Left ventricle myocardium inferior (tissue), 1 donor: ENCODE measurements around the gene ELL2. TPM values are rescaled to one million over a fixed set of nuclear protein-coding genes. Genes with fewer than 3 reads are reported as not detected.
A peak's percentile ranks its signal among the peaks of the same experiment; 100 is the strongest.
"Not testable (repeated sequence)": the region's sequence is repeated elsewhere in the genome, so short reads cannot be mapped to it uniquely, and the experiment has no call there.

Experiments
- DNase-seq: peaks from one replicate; pipeline ENCODE4 v3.0.0-alpha.2; 2020
- H3K27ac ChIP-seq: fragments of 200-600 bp; replicated peaks from 2 replicates; pipeline ENCODE4 v1.8.0; 2021
- H3K27me3 ChIP-seq: fragments of 200-600 bp; 2 replicates; pipeline ENCODE4 v1.8.0; 2021; ENCODE audit warnings: low read depth
- H3K36me3 ChIP-seq: fragments of 200-600 bp; 2 replicates; pipeline ENCODE4 v1.8.0; 2021
- H3K4me1 ChIP-seq: fragments of 200-600 bp; 2 replicates; pipeline ENCODE4 v1.8.0; 2021
- H3K4me3 ChIP-seq: fragments of 200-600 bp; 2 replicates; pipeline ENCODE4 v1.8.0; 2021; ENCODE audit warnings: mild to moderate bottlenecking, moderate library complexity
- H3K9me3 ChIP-seq: fragments of 200-600 bp; replicated peaks from 2 replicates; pipeline ENCODE4 v1.8.0; 2021
- intact Hi-C: fragments of 100-400 bp; cut with micrococcal nuclease; formaldehyde crosslinking; loops from one replicate; pipeline ENCODE4 v1.11.0; 2022
- total RNA-seq: library from RNA; stranded (reverse); fragmentation: NEBNext Ultra II Directional; extraction: Animal tissue kit (Norgen Biotek cat#: 25700); gene quantifications from one replicate; pipeline ENCODE4 v1.2.1, GENCODE V29; 2021
- TF ChIP-seq, protein P1 (sequence below): fragments of 200-600 bp; IDR thresholded peaks from 2 replicates; pipeline ENCODE4 v1.8.0; 2021; ENCODE audit warnings: antibody characterized with exemption, mild to moderate bottlenecking, borderline replicate concordance
- donor health status: DM: no; HTN: yes; CAD: no; lungs with severe emphysema.

ELL2 gene
- total RNA-seq, 1 donor from 2014 or later = 21.0 TPM

DNA sequence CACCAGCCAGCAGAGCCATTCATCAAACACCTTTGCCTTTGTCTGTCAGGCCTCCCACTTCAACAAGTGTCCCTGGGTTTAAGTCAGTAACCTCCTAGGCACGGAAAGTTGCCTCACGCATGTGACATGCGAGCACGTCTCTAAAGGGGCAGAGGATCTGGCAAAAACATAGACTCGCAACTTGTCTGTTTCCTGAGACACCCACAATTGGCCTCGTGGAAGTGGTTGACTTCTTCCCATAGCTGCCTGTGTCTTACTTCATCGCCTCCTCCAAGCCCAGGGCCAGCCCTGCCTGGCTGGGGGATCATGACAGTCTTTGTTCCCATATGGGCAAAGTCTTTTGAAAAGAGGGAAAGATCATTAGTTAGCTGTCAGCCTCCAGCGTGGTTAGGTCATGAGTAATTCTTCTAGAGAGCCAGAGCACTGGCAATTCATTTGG is 103.6 kb downstream of the ELL2 start:
- Histone ChIP-seq H3K27me3 (no peaks in the 10 kb centered on the region), H3K9me3 (no peaks in the 10 kb centered on the region), H3K36me3 (no peaks in the 10 kb centered on the region), H3K4me3 (peak overlapping the region; percentile 48), H3K27ac (peak overlapping the region; percentile 96), H3K4me1 (peaks cover 73% of the 10 kb centered on the region)
- TF ChIP-seq, protein P1, sequence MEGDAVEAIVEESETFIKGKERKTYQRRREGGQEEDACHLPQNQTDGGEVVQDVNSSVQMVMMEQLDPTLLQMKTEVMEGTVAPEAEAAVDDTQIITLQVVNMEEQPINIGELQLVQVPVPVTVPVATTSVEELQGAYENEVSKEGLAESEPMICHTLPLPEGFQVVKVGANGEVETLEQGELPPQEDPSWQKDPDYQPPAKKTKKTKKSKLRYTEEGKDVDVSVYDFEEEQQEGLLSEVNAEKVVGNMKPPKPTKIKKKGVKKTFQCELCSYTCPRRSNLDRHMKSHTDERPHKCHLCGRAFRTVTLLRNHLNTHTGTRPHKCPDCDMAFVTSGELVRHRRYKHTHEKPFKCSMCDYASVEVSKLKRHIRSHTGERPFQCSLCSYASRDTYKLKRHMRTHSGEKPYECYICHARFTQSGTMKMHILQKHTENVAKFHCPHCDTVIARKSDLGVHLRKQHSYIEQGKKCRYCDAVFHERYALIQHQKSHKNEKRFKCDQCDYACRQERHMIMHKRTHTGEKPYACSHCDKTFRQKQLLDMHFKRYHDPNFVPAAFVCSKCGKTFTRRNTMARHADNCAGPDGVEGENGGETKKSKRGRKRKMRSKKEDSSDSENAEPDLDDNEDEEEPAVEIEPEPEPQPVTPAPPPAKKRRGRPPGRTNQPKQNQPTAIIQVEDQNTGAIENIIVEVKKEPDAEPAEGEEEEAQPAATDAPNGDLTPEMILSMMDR = no peak
- intact Hi-C loops = loop anchor here (5.0 to 10.0 kb wide), 2 partner anchors 479 to 747 kb away; no protein-coding TSS in a partner anchor
- peak; percentile 24 for DNase-seq

DNA sequence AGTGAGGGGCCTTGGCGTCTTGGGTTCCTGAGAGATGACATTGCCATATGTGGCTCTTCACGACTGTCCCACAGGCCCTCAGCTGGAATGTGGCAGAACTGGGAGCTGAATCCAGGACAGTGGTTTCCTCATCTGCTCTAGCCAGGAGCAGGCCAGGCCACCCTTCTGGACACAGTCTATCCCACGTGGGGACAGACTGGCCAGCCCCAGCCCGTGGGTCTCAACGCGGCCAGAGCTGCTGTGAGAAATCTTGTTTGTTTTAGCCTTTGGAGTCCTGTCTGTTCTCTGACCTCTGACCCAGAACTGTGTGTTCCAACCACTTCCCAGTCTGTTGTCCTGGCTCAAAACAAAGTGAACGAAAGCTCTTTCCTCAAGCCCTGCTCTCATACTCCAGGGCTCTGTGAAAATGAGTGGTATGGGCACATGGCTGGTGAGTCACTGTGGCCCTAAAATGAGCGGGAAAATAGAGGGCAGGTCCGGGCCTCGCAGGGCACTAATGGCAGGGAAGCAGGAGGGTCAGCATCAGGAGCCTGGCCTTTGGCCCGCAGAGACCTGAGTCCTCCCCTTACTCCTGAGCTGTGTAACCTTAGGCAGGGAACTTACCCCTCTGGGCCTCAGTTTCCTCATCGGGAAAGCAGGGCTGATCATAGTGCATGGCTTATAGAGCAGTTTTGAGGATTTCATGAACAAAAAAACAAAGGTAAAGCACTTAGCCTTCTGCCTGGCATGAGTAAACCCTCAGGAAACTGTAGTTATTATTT is 104.3 kb downstream of the ELL2 start:
- Histone ChIP-seq H3K36me3 (no peaks in the 10 kb centered on the region), H3K9me3 (no peaks in the 10 kb centered on the region), H3K27ac (peak overlapping the region; percentile 96), H3K27me3 (no peaks in the 10 kb centered on the region), H3K4me3 (no peak overlapping the region), H3K4me1 (peaks cover 66% of the 10 kb centered on the region)
- TF ChIP-seq, protein P1 = no peak
- DNase-seq = peak; percentile 81
- intact Hi-C loops = loop anchor here (5.0 to 10.0 kb wide), 2 partner anchors 480 to 747 kb away; no protein-coding TSS in a partner anchor

DNA sequence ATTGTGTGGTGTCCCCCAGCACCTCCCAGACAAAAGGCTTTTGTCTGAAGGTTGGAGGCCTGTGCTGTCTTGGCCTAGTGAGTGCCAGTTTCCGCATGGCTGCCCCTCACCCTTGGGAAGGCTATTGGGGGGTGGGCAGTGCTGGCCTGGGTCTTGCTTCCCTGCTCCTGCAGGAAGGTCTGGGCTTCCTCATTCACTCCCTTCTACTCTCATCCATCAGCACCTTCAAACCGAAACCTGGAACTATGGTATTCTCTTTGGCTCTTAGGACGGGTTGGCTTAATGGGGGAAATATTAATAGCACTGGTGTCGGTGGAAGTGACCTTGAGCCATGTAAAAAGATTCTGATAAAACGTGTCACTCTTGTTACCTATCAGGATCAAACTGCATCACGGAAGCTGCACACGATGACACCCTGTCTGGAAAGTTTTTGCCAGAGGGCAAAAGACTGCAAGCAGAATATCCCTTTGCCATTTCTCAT is 105.1 kb downstream of the ELL2 start:
- Histone ChIP-seq H3K9me3 (no peaks in the 10 kb centered on the region), H3K27me3 (no peaks in the 10 kb centered on the region), H3K27ac (peak overlapping the region; percentile 96), H3K4me3 (no peak overlapping the region), H3K36me3 (no peaks in the 10 kb centered on the region), H3K4me1 (peaks cover 58% of the 10 kb centered on the region)
- TF ChIP-seq, protein P1 = no peak
- DNase-seq = no peak
- intact Hi-C loops = loop anchor here (5.0 to 10.0 kb wide), 2 partner anchors 481 to 748 kb away; no protein-coding TSS in a partner anchor

DNA sequence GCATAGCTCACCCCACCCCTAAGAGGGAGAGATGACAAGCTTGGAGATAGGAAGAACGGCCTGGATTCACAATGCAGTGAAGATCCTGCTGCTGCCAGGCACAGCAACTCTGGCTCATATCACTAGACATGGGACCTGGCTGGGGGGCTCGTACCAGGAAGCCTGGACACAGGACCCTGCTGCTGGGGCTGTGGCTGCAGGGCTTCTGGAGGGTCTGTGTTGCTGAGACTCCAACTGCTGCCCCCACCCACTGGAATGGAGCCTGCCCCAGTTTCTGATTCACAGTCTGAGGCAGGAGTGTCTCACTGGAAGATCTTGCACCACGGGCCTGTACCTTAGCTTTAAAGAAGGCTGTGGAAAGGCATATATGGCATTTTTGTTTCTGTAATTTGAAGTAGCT is 108.2 kb downstream of the ELL2 start:
- Histone ChIP-seq H3K27me3 (no peaks in the 10 kb centered on the region), H3K27ac (peak overlapping the region; percentile 43), H3K4me3 (no peak overlapping the region), H3K9me3 (no peaks in the 10 kb centered on the region), H3K36me3 (no peaks in the 10 kb centered on the region), H3K4me1 (peaks cover 45% of the 10 kb centered on the region)
- no peak for DNase-seq
- TF ChIP-seq, protein P1 = no peak
- intact Hi-C loops = loop anchor here (10.0 kb wide), 1 partner anchor 751 kb away; no protein-coding TSS in a partner anchor

DNA sequence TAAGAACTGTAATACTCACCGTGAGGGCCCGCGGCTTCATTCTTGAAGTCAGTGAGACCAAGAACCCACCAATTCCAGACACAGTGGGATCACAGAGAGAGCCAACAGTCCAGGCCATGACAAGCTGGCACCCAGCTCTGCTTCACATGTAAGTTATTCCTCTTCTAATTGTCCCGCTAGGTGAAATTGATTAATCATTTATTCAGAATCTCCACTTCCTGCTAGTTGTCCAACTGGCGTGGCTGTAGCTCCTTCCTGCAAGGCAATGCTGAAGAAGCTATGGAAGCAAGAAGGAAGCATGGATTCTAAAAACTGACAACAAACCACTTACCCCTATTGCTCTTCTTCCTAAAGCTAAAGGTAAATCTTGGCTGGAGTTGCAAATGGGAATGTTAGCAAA is 109.1 kb downstream of the ELL2 start:
- DNase-seq = no peak
- Histone ChIP-seq H3K36me3 (no peaks in the 10 kb centered on the region), H3K9me3 (no peaks in the 10 kb centered on the region), H3K4me3 (no peak overlapping the region), H3K4me1 (peaks cover 40% of the 10 kb centered on the region), H3K27me3 (no peaks in the 10 kb centered on the region), H3K27ac (no peak overlapping the region)
- intact Hi-C loops = loop anchor here (10.0 kb wide), 1 partner anchor 752 kb away; no protein-coding TSS in a partner anchor
- TF ChIP-seq, protein P1 = no peak

DNA sequence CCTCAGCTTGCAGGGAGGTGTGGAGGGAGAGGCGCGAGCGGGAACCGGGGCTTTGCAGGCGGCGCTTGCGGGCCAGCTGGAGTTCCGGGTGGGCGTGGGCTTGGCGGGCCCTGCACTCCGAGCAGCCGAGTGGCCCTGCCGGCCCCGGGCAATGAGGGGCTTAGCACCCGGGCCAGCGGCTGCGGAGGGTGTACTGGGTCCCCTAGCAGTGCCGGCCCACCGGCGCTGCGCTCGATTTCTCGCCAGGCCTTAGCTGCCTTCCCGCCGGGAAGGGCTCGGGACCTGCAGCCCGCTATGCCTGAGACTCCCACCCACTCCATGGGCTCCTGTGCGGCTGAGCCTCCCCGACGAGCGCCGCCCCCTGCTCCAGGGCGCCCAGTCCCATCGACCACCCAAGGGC is 110.5 kb downstream of the ELL2 start:
- not testable (repeated sequence) for H3K27ac ChIP-seq, H3K27me3 ChIP-seq, H3K4me3 ChIP-seq, DNase-seq, H3K36me3 ChIP-seq, H3K9me3 ChIP-seq
- peaks cover 26% of the 10 kb centered on the region for H3K4me1 ChIP-seq
- intact Hi-C loops = loop anchor here (10.0 kb wide), 1 partner anchor 754 kb away; no protein-coding TSS in a partner anchor
